ENCODE measurements around the gene ZNF614. TPM values are rescaled to one million over a fixed set of nuclear protein-coding genes. Genes with fewer than 3 reads are reported as not detected.

The ZNF614 gene
- 4.3 TPM for polyA plus RNA-seq (2013, experiment 1 of 2)
- polyA plus RNA-seq (2013, experiment 2 of 2) = 4.2 TPM

DNA sequence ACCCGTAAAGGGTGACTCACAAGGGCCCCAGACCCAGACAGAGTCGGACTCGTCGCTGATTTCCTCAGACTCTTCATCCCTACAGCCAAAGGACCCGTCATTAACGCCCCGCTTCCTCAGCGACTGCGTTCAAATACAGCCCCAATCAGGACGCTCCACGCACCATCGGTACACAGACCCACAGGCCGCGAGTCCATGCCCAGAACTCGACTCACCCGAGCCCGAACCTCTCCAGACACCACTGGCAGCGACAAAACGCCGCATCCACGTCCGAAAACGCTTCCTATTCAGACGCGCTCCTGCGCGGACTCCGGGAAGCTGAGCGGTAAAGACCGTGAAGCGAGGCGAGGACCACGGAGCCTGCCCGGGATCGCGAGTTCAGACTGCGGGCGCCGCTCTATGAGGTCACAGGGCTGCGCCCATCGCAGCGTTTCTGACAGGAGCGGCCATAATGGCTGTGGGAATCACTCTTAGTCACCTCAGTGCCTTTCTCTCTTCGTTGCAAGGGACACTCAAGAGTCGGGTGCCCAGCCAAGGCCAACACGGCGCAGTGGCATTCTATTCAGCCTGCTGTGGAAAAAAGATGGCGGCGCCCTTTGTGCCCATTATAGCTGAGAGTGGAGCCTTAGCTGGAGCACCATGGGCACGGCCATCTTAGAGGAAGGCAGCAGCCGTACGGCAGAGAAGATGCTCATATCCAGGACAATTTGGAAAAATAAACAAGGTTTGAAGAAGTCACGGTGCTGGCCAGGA lies at the start of gene ZNF614:
TSS of gene ZNF614 (minus strand) at position 353 of the 753 bp plus-strand sequence. CDS start 2,634 bp downstream, outside the sequence.
- Histone ChIP-seq H2AK5ac (ENCODE audit: low read length, severe bottlenecking) (no peak within 1 kb of the TSS), H2AFZ (ENCODE audit: low read depth, low read length) (peak within 1 kb of the TSS; percentile 59), H2BK12ac (ENCODE audit: low read length in 2 of 2) (no peak within 1 kb of the TSS), H3K36me3 (ENCODE audit: control insufficient read depth in 1 of 2, insufficient read depth in 2 of 2, low read depth in 1 of 2, low read length in 2 of 2) (peaks cover 22 to 42% of the 10 kb centered on the region in 2 experiments), H3K79me1 (replicated peaks; ENCODE audit: low read length, poor library complexity, severe bottlenecking) (peaks cover 22% of the 10 kb centered on the region), H3K4me2 (ENCODE audit: low read length, poor library complexity, severe bottlenecking) (peak within 1 kb of the TSS; percentile 90), H3K4me1 (ENCODE audit: control insufficient read depth, insufficient read depth, low read depth, low read length) (no peaks in the 10 kb centered on the region), H3K18ac (ENCODE audit: low read depth in 1 of 2, low read length in 2 of 2) (peak within 1 kb of the TSS; percentile 90 to 97), H2BK15ac (ENCODE audit: low read depth, poor library complexity, severe bottlenecking) (peak within 1 kb of the TSS; percentile 4), H3K14ac (ENCODE audit: low read length in 2 of 2) (peak within 1 kb of the TSS; percentile 1 to 76), H3K27ac (ENCODE audit: low read length, poor library complexity, severe bottlenecking) (peak within 1 kb of the TSS; percentile 75), H4K8ac (ENCODE audit: low read length) (peak within 1 kb of the TSS; percentile 100), H4K91ac (ENCODE audit: low read length) (peak within 1 kb of the TSS; percentile 85), H3K4me3 (ENCODE audit: insufficient read depth in 1 of 2, low read depth in 1 of 2, low read length in 2 of 2) (peak within 1 kb of the TSS; percentile 89 to 93), H3K27me3 (ENCODE audit: control insufficient read depth in 1 of 2, insufficient read depth in 1 of 2, low read length in 2 of 2) (no peaks in the 10 kb centered on the region), H3K23ac (ENCODE audit: low read length in 2 of 2) (no peak within 1 kb of the TSS), H2BK5ac (ENCODE audit: low read depth, low read length, poor library complexity, severe bottlenecking) (peak within 1 kb of the TSS; percentile 6), H3K9me3 (ENCODE audit: control insufficient read depth, low read length) (peaks cover 49% of the 10 kb centered on the region), H3K4ac (ENCODE audit: low read depth in 1 of 2, low read length in 2 of 2) (peak within 1 kb of the TSS; percentile 69 to 80), H3K9ac (ENCODE audit: low read length) (peak within 1 kb of the TSS; percentile 98), H2BK120ac (ENCODE audit: low read depth, low read length) (no peak within 1 kb of the TSS)
- DNase-seq = peak; percentile 92
- under 1% methylated on average over 53 of the region's 53 CpGs for WGBS

DNA sequence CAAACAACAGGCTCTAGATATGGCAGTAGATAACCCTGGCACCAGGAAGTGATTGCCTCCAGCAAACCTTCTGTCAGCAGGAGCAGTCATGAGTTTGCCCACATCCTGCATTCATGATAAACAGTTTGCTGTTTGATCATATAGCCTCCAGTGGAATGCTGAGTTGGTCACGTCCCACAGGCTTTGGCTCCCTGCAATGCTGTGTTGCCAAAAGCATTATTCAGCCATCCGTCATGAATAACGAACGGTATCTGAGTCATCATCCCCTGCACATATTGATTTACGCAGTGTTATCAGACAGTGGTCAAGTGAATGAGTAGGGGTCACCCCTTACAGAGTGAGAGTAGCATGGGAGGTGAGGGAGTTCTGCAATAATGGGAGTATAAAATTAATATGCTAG lies 42.3 kb upstream of the ZNF614 start:
- Histone ChIP-seq H2BK12ac (ENCODE audit: low read length in 2 of 2) (no peak overlapping the region), H3K4me1 (ENCODE audit: control insufficient read depth, insufficient read depth, low read depth, low read length) (no peaks in the 10 kb centered on the region), H2BK120ac (ENCODE audit: low read depth, low read length) (no peak overlapping the region), H3K23ac (ENCODE audit: low read length in 2 of 2) (no peak overlapping the region), H3K9me3 (ENCODE audit: control insufficient read depth, low read length) (peaks cover 99% of the 10 kb centered on the region), H3K4me2 (ENCODE audit: low read length, poor library complexity, severe bottlenecking) (no peak overlapping the region), H3K14ac (ENCODE audit: low read length in 2 of 2) (no peak overlapping the region), H3K4ac (ENCODE audit: low read depth in 1 of 2, low read length in 2 of 2) (no peak overlapping the region), H3K4me3 (ENCODE audit: insufficient read depth in 1 of 2, low read depth in 1 of 2, low read length in 2 of 2) (peak overlapping the region in 1 of 2 experiments; percentile 59), H2BK15ac (ENCODE audit: low read depth, poor library complexity, severe bottlenecking) (no peak overlapping the region), H3K9ac (ENCODE audit: low read length) (no peak overlapping the region), H2BK5ac (ENCODE audit: low read depth, low read length, poor library complexity, severe bottlenecking) (no peak overlapping the region), H3K18ac (ENCODE audit: low read depth in 1 of 2, low read length in 2 of 2) (no peak overlapping the region), H2AK5ac (ENCODE audit: low read length, severe bottlenecking) (no peak overlapping the region), H3K27ac (ENCODE audit: low read length, poor library complexity, severe bottlenecking) (no peak overlapping the region), H4K91ac (ENCODE audit: low read length) (no peak overlapping the region), H4K8ac (ENCODE audit: low read length) (no peak overlapping the region), H3K27me3 (ENCODE audit: control insufficient read depth in 1 of 2, insufficient read depth in 1 of 2, low read length in 2 of 2) (no peaks in the 10 kb centered on the region), H2AFZ (ENCODE audit: low read depth, low read length) (no peak overlapping the region), H3K36me3 (ENCODE audit: control insufficient read depth in 1 of 2, insufficient read depth in 2 of 2, low read depth in 1 of 2, low read length in 2 of 2) (peaks cover 44 to 97% of the 10 kb centered on the region in 2 experiments), H3K79me1 (replicated peaks; ENCODE audit: low read length, poor library complexity, severe bottlenecking) (peaks cover 19% of the 10 kb centered on the region)
- WGBS = 94% methylated on average over 5 of the region's 5 CpGs
- no peak for DNase-seq

- H3K23ac ChIP-seq (ENCODE audit: low read length in 2 of 2) = no peak overlapping the region
- 91% methylated on average over 1 of the region's 2 CpGs for WGBS
- no peak overlapping the region for H3K9ac ChIP-seq (ENCODE audit: low read length)
- peaks cover 44 to 97% of the 10 kb centered on the region in 2 experiments for H3K36me3 ChIP-seq (ENCODE audit: control insufficient read depth in 1 of 2, insufficient read depth in 2 of 2, low read depth in 1 of 2, low read length in 2 of 2)
- H2BK5ac ChIP-seq (ENCODE audit: low read depth, low read length, poor library complexity, severe bottlenecking) = no peak overlapping the region
- peaks cover 16% of the 10 kb centered on the region for H3K79me1 ChIP-seq (replicated peaks; ENCODE audit: low read length, poor library complexity, severe bottlenecking)
- no peak overlapping the region for H3K4ac ChIP-seq (ENCODE audit: low read depth in 1 of 2, low read length in 2 of 2)
- no peak overlapping the region for H3K18ac ChIP-seq (ENCODE audit: low read depth in 1 of 2, low read length in 2 of 2)
- H3K9me3 ChIP-seq (ENCODE audit: control insufficient read depth, low read length) = peaks cover 99% of the 10 kb centered on the region
- H3K27ac ChIP-seq (ENCODE audit: low read length, poor library complexity, severe bottlenecking) = no peak overlapping the region
- H3K27me3 ChIP-seq (ENCODE audit: control insufficient read depth in 1 of 2, insufficient read depth in 1 of 2, low read length in 2 of 2) = no peaks in the 10 kb centered on the region
- no peak overlapping the region for H3K14ac ChIP-seq (ENCODE audit: low read length in 2 of 2)
- no peak overlapping the region for H2BK12ac ChIP-seq (ENCODE audit: low read length in 2 of 2)
- no peak overlapping the region for H2BK120ac ChIP-seq (ENCODE audit: low read depth, low read length)
- H2AFZ ChIP-seq (ENCODE audit: low read depth, low read length) = no peak overlapping the region
- no peak overlapping the region for H4K91ac ChIP-seq (ENCODE audit: low read length)
- no peak overlapping the region for H4K8ac ChIP-seq (ENCODE audit: low read length)
- H2BK15ac ChIP-seq (ENCODE audit: low read depth, poor library complexity, severe bottlenecking) = no peak overlapping the region
- no peaks in the 10 kb centered on the region for H3K4me1 ChIP-seq (ENCODE audit: control insufficient read depth, insufficient read depth, low read depth, low read length)
- no peak overlapping the region for H3K4me2 ChIP-seq (ENCODE audit: low read length, poor library complexity, severe bottlenecking)
- H3K4me3 ChIP-seq (ENCODE audit: insufficient read depth in 1 of 2, low read depth in 1 of 2, low read length in 2 of 2) = peak overlapping the region in 1 of 2 experiments; percentile 59
- no peak for DNase-seq
- H2AK5ac ChIP-seq (ENCODE audit: low read length, severe bottlenecking) = no peak overlapping the region
These were observed 41.5 kb upstream of the ZNF614 start for GRCh38 chr19:52069653-52070052.

DNA sequence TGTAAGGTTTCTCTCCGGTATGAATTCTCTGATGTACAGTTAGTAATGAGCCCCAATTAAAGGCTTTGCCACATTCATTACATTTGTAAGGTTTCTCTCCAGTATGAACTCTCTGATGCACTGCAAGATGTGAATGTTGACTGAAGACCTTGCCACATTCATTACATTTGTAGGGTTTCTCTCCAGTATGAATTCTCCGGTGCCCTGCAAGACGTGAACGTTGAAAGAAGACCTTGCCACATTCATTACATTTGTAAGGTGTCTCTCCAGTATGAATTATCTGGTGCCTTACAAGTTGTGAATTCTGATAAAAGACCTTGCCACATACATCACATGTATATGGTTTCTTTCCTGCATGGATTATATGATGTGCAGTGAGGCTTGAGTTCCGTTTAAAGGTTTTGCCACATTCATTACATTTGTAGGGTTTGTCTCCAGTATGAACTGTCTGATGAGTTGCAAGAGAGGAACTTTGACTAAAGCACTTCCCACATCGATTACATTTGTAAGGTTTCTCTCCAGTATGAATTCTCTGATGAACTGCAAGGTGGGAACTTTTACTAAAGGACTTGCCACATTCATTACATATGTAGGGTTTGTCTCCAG lies 38.2 kb upstream of the ZNF614 start:
- Histone ChIP-seq H4K8ac (ENCODE audit: low read length) (no peak overlapping the region), H3K23ac (ENCODE audit: low read length in 2 of 2) (no peak overlapping the region), H2BK120ac (ENCODE audit: low read depth, low read length) (no peak overlapping the region), H3K4me3 (ENCODE audit: insufficient read depth in 1 of 2, low read depth in 1 of 2, low read length in 2 of 2) (peak overlapping the region in 1 of 2 experiments; percentile 57), H2BK5ac (ENCODE audit: low read depth, low read length, poor library complexity, severe bottlenecking) (no peak overlapping the region), H2AK5ac (ENCODE audit: low read length, severe bottlenecking) (no peak overlapping the region), H2BK15ac (ENCODE audit: low read depth, poor library complexity, severe bottlenecking) (no peak overlapping the region), H3K14ac (ENCODE audit: low read length in 2 of 2) (no peak overlapping the region), H3K4me2 (ENCODE audit: low read length, poor library complexity, severe bottlenecking) (no peak overlapping the region), H2BK12ac (ENCODE audit: low read length in 2 of 2) (no peak overlapping the region), H3K27me3 (ENCODE audit: control insufficient read depth in 1 of 2, insufficient read depth in 1 of 2, low read length in 2 of 2) (no peaks in the 10 kb centered on the region), H3K4ac (ENCODE audit: low read depth in 1 of 2, low read length in 2 of 2) (no peak overlapping the region), H3K9ac (ENCODE audit: low read length) (no peak overlapping the region), H3K4me1 (ENCODE audit: control insufficient read depth, insufficient read depth, low read depth, low read length) (no peaks in the 10 kb centered on the region), H3K9me3 (ENCODE audit: control insufficient read depth, low read length) (peaks cover 98% of the 10 kb centered on the region), H3K79me1 (replicated peaks; ENCODE audit: low read length, poor library complexity, severe bottlenecking) (peaks cover 24% of the 10 kb centered on the region), H2AFZ (ENCODE audit: low read depth, low read length) (no peak overlapping the region), H4K91ac (ENCODE audit: low read length) (no peak overlapping the region), H3K36me3 (ENCODE audit: control insufficient read depth in 1 of 2, insufficient read depth in 2 of 2, low read depth in 1 of 2, low read length in 2 of 2) (peaks cover 48 to 91% of the 10 kb centered on the region in 2 experiments), H3K18ac (ENCODE audit: low read depth in 1 of 2, low read length in 2 of 2) (no peak overlapping the region), H3K27ac (ENCODE audit: low read length, poor library complexity, severe bottlenecking) (no peak overlapping the region)
- no peak for DNase-seq
- 98% methylated on average over 5 of the region's 6 CpGs for WGBS
